ENCODE measurements around the gene TTL. TPM values are rescaled to one million over a fixed set of nuclear protein-coding genes. Genes with fewer than 3 reads are reported as not detected.

Gene TTL
- total RNA-seq, 4 donors from 2014 or later: 12.0 to 22.2 (median 19.0) TPM

DNA sequence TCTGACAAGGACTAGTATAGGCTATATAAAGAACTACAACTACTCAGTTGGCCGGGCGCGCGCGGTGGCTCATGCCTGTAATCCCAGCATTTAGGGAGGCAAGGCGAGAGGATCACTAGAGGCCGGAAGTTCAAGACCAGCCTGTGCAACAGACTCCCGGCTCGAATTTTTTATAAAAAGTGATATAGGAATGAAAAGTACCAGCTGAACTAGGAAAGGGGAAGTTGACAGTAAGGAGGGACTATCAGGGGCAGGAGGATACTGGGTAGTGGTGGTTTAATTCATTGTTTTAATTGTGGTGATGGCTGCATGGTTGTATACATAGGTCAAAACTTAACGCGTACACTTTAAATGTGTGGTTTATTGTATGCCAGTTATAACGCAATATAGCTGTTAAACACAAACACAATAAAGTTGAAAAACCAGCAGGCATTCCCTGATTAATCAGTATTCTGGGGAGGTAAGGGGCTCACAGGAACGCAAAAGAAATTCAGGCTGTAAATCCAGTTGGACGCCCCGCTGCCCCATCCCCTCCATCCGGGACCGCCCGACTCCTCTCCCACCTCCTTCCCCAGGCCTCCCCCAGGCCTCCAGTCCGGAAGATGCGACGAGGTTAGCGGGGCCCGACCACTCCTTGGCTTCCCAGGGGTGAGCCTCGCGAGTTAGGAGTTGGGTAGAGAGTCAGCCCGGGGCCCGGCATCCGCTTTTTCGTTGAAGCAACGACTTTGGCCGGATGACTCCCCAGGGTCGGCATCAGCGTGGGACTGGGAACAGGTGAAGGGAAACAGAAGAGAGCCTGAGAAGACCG, 59.6 kb downstream of the TTL start:
- Histone ChIP-seq H3K4me1 (peaks cover 12 to 15% of the 10 kb centered on the region in 2 donors), H3K4me3 (replicated peaks in 1 of 3) (peak overlapping the region; percentile 71 to 92 (median 71)), H3K27me3 (no peaks in the 10 kb centered on the region), H3K9me3 (no peaks in the 10 kb centered on the region), H3K36me3 (no peaks in the 10 kb centered on the region), H3K27ac (peak overlapping the region; percentile 63 to 92 (median 92))
- DNase-seq: peak; percentile 64 to 70
- TF ChIP-seq POLR2A (IDR thresholded peaks at IDR 0.05): no peak
- TF ChIP-seq, protein P1, sequence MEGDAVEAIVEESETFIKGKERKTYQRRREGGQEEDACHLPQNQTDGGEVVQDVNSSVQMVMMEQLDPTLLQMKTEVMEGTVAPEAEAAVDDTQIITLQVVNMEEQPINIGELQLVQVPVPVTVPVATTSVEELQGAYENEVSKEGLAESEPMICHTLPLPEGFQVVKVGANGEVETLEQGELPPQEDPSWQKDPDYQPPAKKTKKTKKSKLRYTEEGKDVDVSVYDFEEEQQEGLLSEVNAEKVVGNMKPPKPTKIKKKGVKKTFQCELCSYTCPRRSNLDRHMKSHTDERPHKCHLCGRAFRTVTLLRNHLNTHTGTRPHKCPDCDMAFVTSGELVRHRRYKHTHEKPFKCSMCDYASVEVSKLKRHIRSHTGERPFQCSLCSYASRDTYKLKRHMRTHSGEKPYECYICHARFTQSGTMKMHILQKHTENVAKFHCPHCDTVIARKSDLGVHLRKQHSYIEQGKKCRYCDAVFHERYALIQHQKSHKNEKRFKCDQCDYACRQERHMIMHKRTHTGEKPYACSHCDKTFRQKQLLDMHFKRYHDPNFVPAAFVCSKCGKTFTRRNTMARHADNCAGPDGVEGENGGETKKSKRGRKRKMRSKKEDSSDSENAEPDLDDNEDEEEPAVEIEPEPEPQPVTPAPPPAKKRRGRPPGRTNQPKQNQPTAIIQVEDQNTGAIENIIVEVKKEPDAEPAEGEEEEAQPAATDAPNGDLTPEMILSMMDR (IDR thresholded peaks at IDR 0.05): no peak
- intact Hi-C loops (cut with DNase I): no loop called here
- WGBS, 2 donors: 18 to 19% methylated on average over 34 of the region's 34 CpGs

DNA sequence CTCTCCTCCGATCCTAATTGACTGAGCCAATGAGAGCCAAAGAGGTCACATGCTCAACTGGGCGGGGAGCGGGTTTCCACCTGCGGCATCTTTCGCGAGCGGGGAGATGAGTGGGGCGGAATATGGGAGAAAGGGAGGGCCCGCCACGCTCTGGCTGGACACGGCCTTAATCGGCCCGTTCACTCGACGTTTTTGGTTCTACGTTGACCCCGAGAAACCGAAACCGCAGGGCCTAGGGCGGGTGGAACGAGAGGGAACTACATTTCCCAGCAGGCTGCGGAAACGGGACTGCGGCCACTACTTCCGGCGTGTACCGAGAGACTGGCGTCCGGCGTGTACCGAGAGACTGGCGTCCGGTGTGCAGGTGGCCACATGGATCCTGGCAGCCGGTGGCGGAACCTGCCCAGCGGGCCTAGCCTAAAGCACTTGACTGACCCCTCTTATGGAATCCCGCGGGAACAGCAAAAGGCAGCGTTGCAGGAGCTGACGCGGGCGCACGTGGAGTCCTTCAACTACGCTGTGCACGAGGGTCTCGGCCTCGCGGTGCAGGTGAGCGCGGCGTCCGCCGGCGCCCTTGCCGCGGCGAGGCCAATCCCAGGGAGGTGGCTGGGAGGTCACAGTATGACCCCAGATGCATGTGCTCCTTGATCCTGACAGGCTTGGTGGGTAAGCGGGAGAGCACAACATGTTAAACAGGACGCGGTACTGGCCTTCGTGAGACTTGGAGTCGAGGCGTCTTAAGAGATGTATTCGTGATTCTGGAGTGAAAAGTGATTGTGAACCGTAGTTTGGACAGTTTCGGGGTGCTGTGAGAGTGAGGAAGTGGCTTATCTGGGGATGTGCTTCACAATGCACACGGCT, 60.4 kb downstream of the TTL start, which contains the start of gene POLR1B:
POLR1B (plus strand) TSS at position 343 of the 861 bp plus-strand sequence; CDS start at position 373, 30 bp downstream.
- no peaks in the 10 kb centered on the region for H3K36me3 ChIP-seq
- 0 to 1% methylated on average over 46 to 57 of the region's 67 CpGs for WGBS, 2 donors
- intact Hi-C loops (cut with DNase I): no loop called here
- H3K4me1 ChIP-seq: peaks cover 15 to 17% of the 10 kb centered on the region in 2 donors
- H3K9me3 ChIP-seq: no peaks in the 10 kb centered on the region
- H3K4me3 ChIP-seq (replicated peaks in 1 of 3): peak within 1 kb of the TSS; percentile 71 to 92 (median 71)
- no peaks in the 10 kb centered on the region for H3K27me3 ChIP-seq
- peak in 1 of 2 donors; percentile 45 for TF ChIP-seq POLR2A (IDR thresholded peaks at IDR 0.05)
- TF ChIP-seq, protein P1 (IDR thresholded peaks at IDR 0.05): no peak
- peak; percentile 88 to 90 for DNase-seq
- peak within 1 kb of the TSS; percentile 63 to 92 (median 92) for H3K27ac ChIP-seq

DNA sequence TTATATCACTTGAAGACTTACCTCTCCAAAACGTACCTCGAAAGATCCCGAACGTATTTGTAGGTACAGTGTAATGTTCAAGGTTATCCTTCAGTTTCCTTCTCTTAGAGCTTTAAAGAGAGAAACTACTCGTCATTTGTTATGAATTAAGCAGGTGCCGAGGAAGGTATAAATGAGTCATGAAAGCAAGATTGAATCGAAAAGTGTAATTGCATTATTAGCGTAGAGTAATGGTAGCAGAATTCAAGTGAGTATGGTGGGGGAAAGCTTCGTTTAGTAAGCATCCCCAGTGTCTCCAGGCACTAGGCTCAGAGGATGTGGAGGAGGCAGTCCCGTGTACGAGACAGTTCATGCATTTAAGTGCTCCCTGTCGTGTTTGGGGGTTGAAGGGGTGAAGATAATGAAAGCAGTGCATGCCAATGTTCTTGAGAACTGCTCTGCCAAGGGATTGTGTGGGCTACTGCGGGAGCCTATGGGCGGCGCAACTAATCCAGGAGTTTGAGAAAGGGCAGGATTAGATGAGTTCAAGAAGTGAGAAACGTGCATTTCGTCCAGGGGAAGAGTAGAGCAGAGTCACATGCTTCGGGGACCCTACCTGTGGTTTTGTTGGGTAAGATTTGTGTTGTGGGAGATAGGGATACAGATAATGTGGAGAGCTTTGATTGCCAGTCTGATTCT, 61.2 kb downstream of the TTL start:
- H3K9me3 ChIP-seq: no peaks in the 10 kb centered on the region
- intact Hi-C loops (cut with DNase I): no loop called here
- DNase-seq: peak in 1 of 2 donors; percentile 5
- 6 to 7% methylated on average over 18 of the region's 18 CpGs for WGBS, 2 donors
- peak overlapping the region; percentile 71 to 92 (median 71) for H3K4me3 ChIP-seq (replicated peaks in 1 of 3)
- peaks cover 21 to 22% of the 10 kb centered on the region in 2 donors for H3K4me1 ChIP-seq
- H3K27me3 ChIP-seq: no peaks in the 10 kb centered on the region
- TF ChIP-seq, protein P1 (IDR thresholded peaks at IDR 0.05): no peak
- no peak for TF ChIP-seq POLR2A (IDR thresholded peaks at IDR 0.05)
- no peaks in the 10 kb centered on the region for H3K36me3 ChIP-seq
- no peak overlapping the region for H3K27ac ChIP-seq

DNA sequence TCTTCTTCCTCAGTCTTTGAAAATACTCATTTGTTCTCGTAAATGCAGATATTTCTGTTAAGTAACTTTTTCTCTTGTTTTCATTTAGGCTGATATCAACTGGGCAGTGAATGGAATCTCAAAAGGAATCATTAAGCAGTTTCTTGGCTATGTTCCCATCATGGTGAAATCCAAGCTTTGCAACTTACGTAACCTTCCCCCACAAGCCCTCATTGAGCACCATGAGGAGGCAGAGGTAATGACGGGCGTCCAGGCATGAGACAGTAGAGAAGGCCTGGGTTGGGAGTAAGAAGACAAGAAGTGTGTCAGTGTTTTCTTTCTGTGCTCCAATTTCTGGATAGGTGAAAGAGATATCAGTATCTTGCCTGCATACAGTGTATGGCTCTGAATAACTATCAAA, 65.4 kb downstream of the TTL start:
- peak; percentile 82 to 85 for DNase-seq
- intact Hi-C loops (cut with DNase I): no loop called here

More for the DNA sequence above, 65.4 kb downstream of the TTL start:
- 23 to 33% methylated on average over 4 of the region's 4 CpGs for WGBS, 2 donors
- Histone ChIP-seq H3K36me3 (peaks cover 20 to 21% of the 10 kb centered on the region in 2 donors), H3K9me3 (no peaks in the 10 kb centered on the region), H3K4me1 (peaks cover 19 to 21% of the 10 kb centered on the region in 2 donors), H3K27ac (peak overlapping the region; percentile 59 to 77 (median 63)), H3K27me3 (no peaks in the 10 kb centered on the region), H3K4me3 (replicated peaks in 1 of 3) (no peak overlapping the region)
- TF ChIP-seq, protein P1 (IDR thresholded peaks at IDR 0.05): peak in 1 of 6 experiments; percentile 7
- TF ChIP-seq POLR2A (IDR thresholded peaks at IDR 0.05): peak in 1 of 2 donors; percentile 12
